ENCODE data around the gene LDHD. TPM values are rescaled to one million over a fixed set of nuclear protein-coding genes. Genes with fewer than 3 reads are reported as not detected.

Gene LDHD
- polyA plus RNA-seq, 2 of the 4 experiments (the other 2 are of a cell fraction): 0.79 to 1.1 TPM

DNA sequence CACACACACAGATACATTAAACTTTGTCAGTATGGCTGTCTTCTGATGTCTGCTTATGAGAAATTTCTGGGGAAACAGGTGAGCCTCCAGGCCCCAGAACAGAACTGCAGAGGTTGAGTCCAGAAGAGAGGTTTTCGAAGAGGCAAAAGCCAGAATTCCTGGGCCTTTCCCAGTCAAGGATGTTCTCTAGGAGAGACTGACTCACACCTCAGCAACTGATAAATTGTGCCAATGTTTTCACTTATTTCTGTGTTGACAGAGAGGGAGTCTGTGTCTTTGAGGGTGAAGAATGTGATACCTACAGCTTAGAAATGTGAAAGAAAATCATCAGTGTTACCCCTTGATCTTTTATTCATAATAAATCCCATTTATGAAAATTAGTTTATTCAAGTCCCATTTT is 30.3 kb downstream of the LDHD start:
- no peak overlapping the region for H3K27ac ChIP-seq
- ChIA-PET CTCF (interaction anchor here (1.1 to 1.9 kb wide), 3 partner anchors 24 to 88 kb away, joined by 4 to 8 read pairs (median 5); partner anchors contain the start of gene ZNRF1), POLR2A (no interaction called here)
- H3K9me3 ChIP-seq: no peaks in the 10 kb centered on the region
- WGBS (ENCODE audit: missing lambda C conversion rate): 95% methylated on average over 1 of the region's 1 CpG
- TF ChIP-seq HOXB5 (CRISPR knock-in tag; IDR thresholded peaks at IDR 0.05) (no peak), PHF8 (IDR thresholded peaks at IDR 0.05; ENCODE audit: borderline replicate concordance, low read depth) (no peak), EHF (CRISPR knock-in tag; IDR thresholded peaks at IDR 0.05) (no peak)
- no peak overlapping the region for H3K4me3 ChIP-seq
- DNase-seq (ENCODE audit: low read depth in 1 of 2, low spot score in 1 of 2) (no peak), ATAC-seq (no peak), FAIRE-seq (no peak)
- H3K4me1 ChIP-seq: peaks cover 37% of the 10 kb centered on the region
- 0 out of 3 replicates have a peak overlapping the region, but pooled peaks have one; percentile 2 for H3K4me2 ChIP-seq

DNA sequence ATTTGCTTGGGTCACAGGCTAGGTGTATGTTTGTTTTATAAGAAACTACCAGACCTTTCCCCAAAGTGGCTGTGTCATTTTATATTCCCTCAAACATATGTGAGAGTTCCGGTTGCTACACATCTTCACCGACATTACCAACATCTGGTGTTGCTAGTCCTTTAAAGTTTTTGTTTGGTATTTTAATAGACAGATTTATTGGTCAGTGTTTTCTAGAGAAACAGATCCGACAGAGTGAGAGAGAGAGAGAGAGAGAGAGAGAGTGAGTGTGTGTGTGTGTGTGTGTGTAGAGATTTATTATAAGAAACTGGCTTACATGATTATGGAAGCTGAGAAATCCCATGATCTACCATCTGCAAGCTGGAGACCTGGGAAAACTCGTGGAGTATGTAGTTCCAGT is 31.0 kb downstream of the LDHD start:
- no peak for TF ChIP-seq MAZ (IDR thresholded peaks at IDR 0.05; ENCODE audit: borderline replicate concordance, low read depth, low read length)
- TF ChIP-seq ZSCAN20 (CRISPR knock-in tag; IDR thresholded peaks at IDR 0.05): no peak
- TF ChIP-seq TP53 (CRISPR knock-in tag; IDR thresholded peaks at IDR 0.05): no peak
- TF ChIP-seq, protein P1, sequence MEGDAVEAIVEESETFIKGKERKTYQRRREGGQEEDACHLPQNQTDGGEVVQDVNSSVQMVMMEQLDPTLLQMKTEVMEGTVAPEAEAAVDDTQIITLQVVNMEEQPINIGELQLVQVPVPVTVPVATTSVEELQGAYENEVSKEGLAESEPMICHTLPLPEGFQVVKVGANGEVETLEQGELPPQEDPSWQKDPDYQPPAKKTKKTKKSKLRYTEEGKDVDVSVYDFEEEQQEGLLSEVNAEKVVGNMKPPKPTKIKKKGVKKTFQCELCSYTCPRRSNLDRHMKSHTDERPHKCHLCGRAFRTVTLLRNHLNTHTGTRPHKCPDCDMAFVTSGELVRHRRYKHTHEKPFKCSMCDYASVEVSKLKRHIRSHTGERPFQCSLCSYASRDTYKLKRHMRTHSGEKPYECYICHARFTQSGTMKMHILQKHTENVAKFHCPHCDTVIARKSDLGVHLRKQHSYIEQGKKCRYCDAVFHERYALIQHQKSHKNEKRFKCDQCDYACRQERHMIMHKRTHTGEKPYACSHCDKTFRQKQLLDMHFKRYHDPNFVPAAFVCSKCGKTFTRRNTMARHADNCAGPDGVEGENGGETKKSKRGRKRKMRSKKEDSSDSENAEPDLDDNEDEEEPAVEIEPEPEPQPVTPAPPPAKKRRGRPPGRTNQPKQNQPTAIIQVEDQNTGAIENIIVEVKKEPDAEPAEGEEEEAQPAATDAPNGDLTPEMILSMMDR (IDR thresholded peaks at IDR 0.05): no peak
- TF ChIP-seq BHLHE40 (IDR thresholded peaks at IDR 0.05; ENCODE audit: low read depth, low read length): no peak
- no peak for TF ChIP-seq NPAS2 (CRISPR knock-in tag; IDR thresholded peaks at IDR 0.05; ENCODE audit: borderline replicate concordance)
- no peak for TF ChIP-seq HDAC2 (IDR thresholded peaks at IDR 0.05)

GRCh38 chr16:75083813-75084212 is 32.8 kb downstream of the LDHD start:
- H3K4me3 ChIP-seq: no peak overlapping the region
- DNase-seq (ENCODE audit: low read depth in 1 of 2, low spot score in 1 of 2): no peak
- H3K4me2 ChIP-seq: no peak overlapping the region
- H3K27ac ChIP-seq: no peak overlapping the region
- H3K9me3 ChIP-seq: no peaks in the 10 kb centered on the region
- no peak for TF ChIP-seq POLR2A (IDR thresholded peaks at IDR 0.05; ENCODE audit: low read length)
- TF ChIP-seq CBX8 (IDR thresholded peaks at IDR 0.05): no peak
- TF ChIP-seq RFX5 (IDR thresholded peaks at IDR 0.05): no peak
- TF ChIP-seq FOSB (CRISPR knock-in tag; IDR thresholded peaks at IDR 0.05): no peak
- no peak for FAIRE-seq
- CTCF ChIA-PET: interaction anchor here (0.8 to 2.4 kb wide), 3 partner anchors 13 to 27 kb away, joined by 3 to 6 read pairs (median 3); no protein-coding TSS in a partner anchor
- WGBS (ENCODE audit: missing lambda C conversion rate): 90% methylated on average over 5 of the region's 5 CpGs
- POLR2A ChIA-PET: no interaction called here
- H3K4me1 ChIP-seq: peaks cover 24% of the 10 kb centered on the region
- ATAC-seq: no peak

More for the DNA sequence above, 31.0 kb downstream of the LDHD start:
- H3K9me3 ChIP-seq: no peaks in the 10 kb centered on the region
- 82% methylated on average over 4 of the region's 4 CpGs for WGBS (ENCODE audit: missing lambda C conversion rate)
- FAIRE-seq (no peak), ATAC-seq (no peak), DNase-seq (ENCODE audit: low read depth in 1 of 2, low spot score in 1 of 2) (no peak)
- POLR2A ChIA-PET: no interaction called here
- CTCF ChIA-PET: interaction anchor here (0.6 to 2.4 kb wide), 6 partner anchors 12 to 204 kb away, joined by 3 to 8 read pairs (median 6); partner anchors contain the start of gene ZNRF1
- H3K27ac ChIP-seq: no peak overlapping the region
- no peak overlapping the region for H3K4me2 ChIP-seq
- no peak overlapping the region for H3K4me3 ChIP-seq
- H3K4me1 ChIP-seq: peaks cover 30% of the 10 kb centered on the region

DNA sequence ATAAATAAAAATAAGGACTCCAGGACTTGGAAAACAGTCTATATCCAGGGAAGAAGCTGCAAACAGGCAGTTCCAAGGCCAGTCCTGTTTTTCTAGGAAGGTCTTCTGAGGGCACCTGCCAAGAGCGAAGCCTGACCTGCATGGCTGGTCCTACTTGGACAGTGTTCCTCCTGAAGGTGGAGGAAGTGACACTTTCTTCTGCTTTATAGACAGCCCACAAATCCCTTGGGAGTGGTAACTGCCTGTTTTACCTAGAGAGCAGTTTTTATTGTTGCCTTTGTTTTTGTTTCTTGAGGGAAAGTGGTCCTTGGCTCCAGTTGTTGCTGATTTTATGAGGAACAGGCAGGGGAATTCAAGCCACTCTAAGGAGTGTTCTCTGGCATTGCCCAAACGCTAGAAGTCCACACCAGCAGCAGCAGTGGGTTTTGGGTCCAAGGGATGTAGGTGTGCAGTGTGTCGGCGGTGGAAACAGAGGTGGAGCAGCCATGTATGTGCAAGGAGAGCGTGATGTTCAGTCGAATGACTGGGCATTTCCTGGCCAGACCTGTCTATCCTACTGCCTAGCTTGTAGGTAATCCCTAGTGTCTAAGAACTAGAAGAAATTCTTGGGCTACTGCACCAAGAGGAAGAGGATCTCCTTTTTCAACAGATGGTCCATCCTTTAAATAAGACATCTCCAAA is 35.3 kb downstream of the LDHD start:
- CTCF ChIA-PET: interaction anchor here (1.3 to 1.8 kb wide), 3 partner anchors 20 to 30 kb away, joined by 4 to 5 read pairs (median 4); no protein-coding TSS in a partner anchor
- TF ChIP-seq SMC3 (IDR thresholded peaks at IDR 0.05): no peak
- no peak for TF ChIP-seq SREBF2 (IDR thresholded peaks at IDR 0.05)
- TF ChIP-seq, protein P2, sequence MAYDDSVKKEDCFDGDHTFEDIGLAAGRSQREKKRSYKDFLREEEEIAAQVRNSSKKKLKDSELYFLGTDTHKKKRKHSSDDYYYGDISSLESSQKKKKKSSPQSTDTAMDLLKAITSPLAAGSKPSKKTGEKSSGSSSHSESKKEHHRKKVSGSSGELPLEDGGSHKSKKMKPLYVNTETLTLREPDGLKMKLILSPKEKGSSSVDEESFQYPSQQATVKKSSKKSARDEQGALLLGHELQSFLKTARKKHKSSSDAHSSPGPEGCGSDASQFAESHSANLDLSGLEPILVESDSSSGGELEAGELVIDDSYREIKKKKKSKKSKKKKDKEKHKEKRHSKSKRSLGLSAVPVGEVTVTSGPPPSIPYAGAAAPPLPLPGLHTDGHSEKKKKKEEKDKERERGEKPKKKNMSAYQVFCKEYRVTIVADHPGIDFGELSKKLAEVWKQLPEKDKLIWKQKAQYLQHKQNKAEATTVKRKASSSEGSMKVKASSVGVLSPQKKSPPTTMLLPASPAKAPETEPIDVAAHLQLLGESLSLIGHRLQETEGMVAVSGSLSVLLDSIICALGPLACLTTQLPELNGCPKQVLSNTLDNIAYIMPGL (CRISPR knock-in tag; IDR thresholded peaks at IDR 0.05; ENCODE audit: borderline replicate concordance): no peak
- no peak for TF ChIP-seq JUN (IDR thresholded peaks at IDR 0.05)
- POLR2A ChIA-PET: no interaction called here
- Histone ChIP-seq H3K4me1 (peaks cover 8% of the 10 kb centered on the region), H3K27ac (no peak overlapping the region), H3K4me3 (no peak overlapping the region), H3K9me3 (no peaks in the 10 kb centered on the region), H3K4me2 (no peak overlapping the region)
- FAIRE-seq (no peak), DNase-seq (ENCODE audit: low read depth in 1 of 2, low spot score in 1 of 2) (no peak), ATAC-seq (no peak)
- 95% methylated on average over 6 of the region's 6 CpGs for WGBS (ENCODE audit: missing lambda C conversion rate)
